NCI-H2029 treated with DMSO at 0.1 percent for 48 hours (cell line): ENCODE data around the gene PAK3.

Experiments used
- DNase-seq: peaks from one replicate; lab custom pipeline; 2025; lab: John Stamatoyannopoulos, UW

PAK3 gene

GRCh38 chrX:111133389-111133788 lies 37.4 kb downstream of the PAK3 start:
- no peak for DNase-seq

- DNase-seq: no peak
Measured at GRCh38 chrX:111145878-111146277, 49.9 kb downstream of the PAK3 start.

GRCh38 chrX:111151764-111152163 lies 55.8 kb downstream of the PAK3 start:
- no peak for DNase-seq

GRCh38 chrX:111159232-111159631 lies 63.2 kb downstream of the PAK3 start:
- DNase-seq: no peak

- DNase-seq: no peak
Measured at GRCh38 chrX:111164728-111165127, 68.7 kb downstream of the PAK3 start.

GRCh38 chrX:111165902-111166301 lies 69.9 kb downstream of the PAK3 start:
- no peak for DNase-seq

- DNase-seq: no peak
Measured at GRCh38 chrX:111167334-111167733, 71.3 kb downstream of the PAK3 start.

GRCh38 chrX:111168314-111168713 lies 72.3 kb downstream of the PAK3 start:
- no peak for DNase-seq

GRCh38 chrX:111169141-111169540 lies 73.2 kb downstream of the PAK3 start:
- no peak for DNase-seq

- no peak for DNase-seq
Measured at GRCh38 chrX:111170017-111170416, 74.0 kb downstream of the PAK3 start.

GRCh38 chrX:111180750-111181240 lies 84.8 kb downstream of the PAK3 start:
- no peak for DNase-seq

- DNase-seq: no peak
Measured at GRCh38 chrX:111181951-111182350, 86.0 kb downstream of the PAK3 start.

- no peak for DNase-seq
Measured at GRCh38 chrX:111182997-111183396, 87.0 kb downstream of the PAK3 start.

- DNase-seq: no peak
Measured at GRCh38 chrX:111191598-111191997, 95.6 kb downstream of the PAK3 start.

GRCh38 chrX:111199505-111199904 lies 103.5 kb downstream of the PAK3 start:
- DNase-seq: no peak

- no peak for DNase-seq
Measured at GRCh38 chrX:111200327-111200726, 104.3 kb downstream of the PAK3 start.

- DNase-seq: no peak
Measured at GRCh38 chrX:111207851-111208250, 111.9 kb downstream of the PAK3 start.

- no peak for DNase-seq
Measured at GRCh38 chrX:111216293-111216801, 120.4 kb downstream of the PAK3 start.

- no peak for DNase-seq
Measured at GRCh38 chrX:111244235-111244750, 148.3 kb downstream of the PAK3 start.

GRCh38 chrX:111254896-111255693 lies 159.1 kb downstream of the PAK3 start:
- no peak for DNase-seq

- DNase-seq: no peak
Measured at GRCh38 chrX:111257733-111258132, 161.7 kb downstream of the PAK3 start.

GRCh38 chrX:111259559-111259958 lies 163.6 kb downstream of the PAK3 start:
- DNase-seq: no peak

- DNase-seq: no peak
Measured at GRCh38 chrX:111260451-111260850, 164.5 kb downstream of the PAK3 start.

GRCh38 chrX:111262086-111262485 lies 166.1 kb downstream of the PAK3 start:
- DNase-seq: no peak
